SIG-M5 treated with dmso at 0.1 percent for 504 hours (cell line): ENCODE data around the gene MIAT.
A peak's percentile ranks its signal among the peaks of the same experiment; 100 is the strongest.

ENCODE experiments used
- DNase-seq: peaks from one replicate; lab custom pipeline; 2025; ENCODE audit not compliant: unreplicated experiment; lab: John Stamatoyannopoulos, UW

The MIAT gene

DNA sequence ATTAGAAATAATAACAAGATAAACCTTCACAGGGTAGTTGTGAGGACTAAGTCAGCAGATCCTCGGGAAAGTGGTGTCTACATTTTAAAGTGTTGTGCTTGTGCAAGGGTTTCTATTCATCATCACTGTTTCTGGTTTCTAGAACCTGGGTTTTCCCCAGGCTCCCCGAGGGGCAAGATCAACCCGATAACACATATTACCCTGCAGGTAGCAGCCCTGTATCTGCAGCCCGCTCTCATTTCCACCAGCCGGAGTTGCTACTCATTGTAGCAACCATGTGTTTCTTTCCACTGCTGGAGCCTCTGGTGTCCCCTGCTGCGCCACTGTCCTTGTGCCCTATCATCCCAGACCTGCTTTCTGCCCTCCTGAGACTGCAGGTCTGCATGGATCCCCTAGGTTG, 67.0 kb downstream of the MIAT start:
- DNase-seq, result no peak

DNA sequence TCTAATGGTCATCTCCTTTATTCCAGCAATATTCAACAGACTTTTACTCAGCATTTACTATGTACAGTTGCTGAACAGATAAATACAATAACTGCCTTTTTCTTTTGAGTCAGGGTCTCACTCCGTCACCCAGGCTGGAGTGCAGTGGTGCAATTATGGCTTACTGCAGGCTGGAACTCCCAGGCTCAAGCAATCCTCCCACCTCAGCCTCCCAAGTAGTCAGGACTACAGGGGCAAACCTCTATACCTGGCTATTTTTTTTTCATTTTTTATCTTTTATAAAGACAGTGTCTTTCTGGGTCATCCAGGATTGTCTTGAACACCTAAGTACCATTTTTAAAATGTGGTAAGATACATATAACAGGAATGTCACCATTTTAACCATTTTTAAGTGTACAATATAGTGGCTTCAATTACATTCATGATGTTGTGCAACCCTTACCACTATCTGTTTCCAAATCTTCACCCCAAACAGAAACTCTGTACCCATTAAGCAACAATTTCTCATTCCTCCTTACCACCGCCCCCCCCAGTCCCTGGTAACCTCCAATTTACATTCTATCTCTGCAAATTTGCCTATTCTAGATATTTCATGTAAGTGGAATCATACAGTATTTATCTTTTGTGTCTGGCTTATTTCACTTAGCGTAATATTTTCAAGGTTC, 67.8 kb downstream of the MIAT start:
- DNase-seq, result peak; percentile 84
